ENCODE data around the gene PRKG2. TPM values are rescaled to one million over a fixed set of nuclear protein-coding genes. Genes with fewer than 3 reads are reported as not detected.

The PRKG2 gene
- total and polyA plus RNA-seq, 5 donors: 4.5 to 20.4 (median 8.6) TPM

DNA sequence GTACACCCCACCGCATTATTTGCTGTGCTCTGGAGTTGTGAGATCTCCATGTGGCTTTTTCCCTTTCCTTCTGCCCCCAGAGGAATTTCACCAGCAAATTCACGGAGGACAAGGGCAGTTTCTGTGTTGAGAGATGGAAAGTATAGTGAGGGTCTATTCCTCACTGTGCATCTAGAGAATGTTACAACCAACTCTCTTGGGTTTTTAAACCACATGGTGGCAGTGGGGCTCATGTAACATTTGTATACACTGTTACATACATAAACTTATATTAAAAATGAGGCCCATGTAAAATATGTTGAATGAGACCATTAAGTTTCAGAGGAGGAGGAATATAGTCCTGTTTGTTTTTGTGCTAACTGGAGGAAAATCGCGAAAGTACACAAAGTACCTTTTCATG lies 909 bp upstream of the PRKG2 start:
- Histone ChIP-seq H3K27me3 (ENCODE audit: control insufficient read depth, insufficient read depth) (no peaks in the 10 kb centered on the region), H3K4me1 (ENCODE audit: control insufficient read depth, insufficient read depth, low read length) (no peaks in the 10 kb centered on the region), H3K9me3 (ENCODE audit: control insufficient read depth, low read length) (no peaks in the 10 kb centered on the region), H3K4me3 (ENCODE audit: low read length) (no peak overlapping the region), H3K27ac (ENCODE audit: low read length) (no peak overlapping the region)
- ATAC-seq (no peak), DNase-seq (no peak)
- intact Hi-C loops (cut with DNase I): no loop called here
- WGBS: 53% methylated on average over 4 of the region's 4 CpGs

GRCh38 chr4:81214144-81214880 lies 710 bp downstream of the PRKG2 start:
- DNase-seq: peak in 1 of 3 donors; percentile 34
- Histone ChIP-seq H3K4me3 (ENCODE audit: low read length) (peak overlapping the region; percentile 43), H3K9me3 (ENCODE audit: control insufficient read depth, low read length) (no peaks in the 10 kb centered on the region), H3K4me1 (ENCODE audit: control insufficient read depth, insufficient read depth, low read length) (no peaks in the 10 kb centered on the region), H3K27ac (ENCODE audit: low read length) (peak overlapping the region; percentile 34), H3K27me3 (ENCODE audit: control insufficient read depth, insufficient read depth) (no peaks in the 10 kb centered on the region)
- intact Hi-C loops (cut with DNase I): no loop called here
- ATAC-seq: peak; percentile 54 to 63
- WGBS: 4% methylated on average over 34 of the region's 34 CpGs

DNA sequence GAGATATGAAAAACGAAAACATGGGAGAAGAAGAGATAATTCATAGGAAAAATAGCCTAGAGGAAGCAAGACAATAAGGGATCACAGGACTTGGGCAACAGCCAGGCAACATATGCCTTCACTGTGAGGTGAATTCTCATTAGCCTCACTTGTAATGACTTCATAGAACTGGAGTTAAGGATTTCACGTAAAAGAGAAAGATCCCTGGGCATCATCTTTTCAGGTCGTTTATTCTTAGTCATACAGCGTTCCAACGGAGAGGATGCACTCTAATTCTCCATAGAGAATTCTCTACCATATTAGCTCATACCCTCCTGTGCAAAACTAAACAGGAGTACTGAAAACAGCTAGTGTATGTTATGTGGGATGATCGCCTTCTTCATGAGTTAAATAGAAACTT lies 1.4 kb downstream of the PRKG2 start:
- no peak for DNase-seq
- H3K9me3 ChIP-seq (ENCODE audit: control insufficient read depth, low read length): no peaks in the 10 kb centered on the region
- H3K27ac ChIP-seq (ENCODE audit: low read length): no peak overlapping the region
- intact Hi-C loops (cut with DNase I): no loop called here
- H3K27me3 ChIP-seq (ENCODE audit: control insufficient read depth, insufficient read depth): no peaks in the 10 kb centered on the region
- no peak overlapping the region for H3K4me3 ChIP-seq (ENCODE audit: low read length)
- H3K4me1 ChIP-seq (ENCODE audit: control insufficient read depth, insufficient read depth, low read length): no peaks in the 10 kb centered on the region
- ATAC-seq: no peak
- WGBS: 57% methylated on average over 6 of the region's 6 CpGs

DNA sequence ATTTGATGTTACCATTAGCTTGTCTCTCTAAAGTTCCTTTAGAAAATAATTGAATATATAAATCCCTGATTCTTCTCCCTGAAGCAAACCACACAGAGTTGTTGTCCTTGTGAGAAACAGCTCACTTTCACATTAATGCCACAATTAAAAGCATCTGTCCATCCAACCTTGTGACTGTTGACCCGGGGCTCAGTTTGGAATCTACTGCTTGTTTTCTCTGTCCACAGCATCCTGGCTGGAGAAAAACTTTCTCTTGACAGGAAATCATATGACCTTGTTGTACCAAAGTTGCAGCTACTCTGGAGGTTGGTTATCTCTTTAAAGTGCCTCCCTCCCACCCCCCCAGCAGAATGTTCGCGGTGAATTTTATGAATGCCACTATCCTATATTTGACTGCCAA lies 3.1 kb downstream of the PRKG2 start:
- H3K27ac ChIP-seq (ENCODE audit: low read length): no peak overlapping the region
- WGBS: 39% methylated on average over 3 of the region's 3 CpGs
- no peaks in the 10 kb centered on the region for H3K27me3 ChIP-seq (ENCODE audit: control insufficient read depth, insufficient read depth)
- H3K4me1 ChIP-seq (ENCODE audit: control insufficient read depth, insufficient read depth, low read length): no peaks in the 10 kb centered on the region
- intact Hi-C loops (cut with DNase I): no loop called here
- no peak overlapping the region for H3K4me3 ChIP-seq (ENCODE audit: low read length)
- no peak for ATAC-seq
- no peaks in the 10 kb centered on the region for H3K9me3 ChIP-seq (ENCODE audit: control insufficient read depth, low read length)
- no peak for DNase-seq

GRCh38 chr4:81207828-81208227 lies 7.2 kb downstream of the PRKG2 start:
- no peak for DNase-seq
- Histone ChIP-seq H3K27ac (ENCODE audit: low read length) (no peak overlapping the region), H3K4me3 (ENCODE audit: low read length) (no peak overlapping the region), H3K27me3 (ENCODE audit: control insufficient read depth, insufficient read depth) (no peaks in the 10 kb centered on the region), H3K9me3 (ENCODE audit: control insufficient read depth, low read length) (no peaks in the 10 kb centered on the region), H3K4me1 (ENCODE audit: control insufficient read depth, insufficient read depth, low read length) (no peaks in the 10 kb centered on the region)
- intact Hi-C loops (cut with DNase I): no loop called here
- 63% methylated on average over 1 of the region's 1 CpG for WGBS
- no peak for ATAC-seq

DNA sequence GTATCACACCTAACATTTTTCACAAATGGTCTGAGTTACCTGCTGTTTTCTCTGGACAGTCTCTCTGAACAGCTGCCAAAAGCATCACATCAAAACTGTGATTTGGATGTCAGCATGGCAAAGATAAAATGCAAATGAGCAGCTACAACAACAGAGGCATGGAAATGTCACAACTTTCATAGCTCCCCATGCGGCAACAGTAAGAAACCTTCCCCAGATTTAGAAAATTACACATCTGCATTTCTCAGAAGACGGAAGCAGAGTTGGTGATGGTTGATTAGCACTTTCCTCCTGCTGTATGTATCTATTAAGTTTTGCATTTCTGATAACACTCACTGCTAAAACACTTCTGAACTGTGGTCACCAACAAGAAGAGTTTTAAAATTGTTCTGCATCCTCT lies 9.7 kb downstream of the PRKG2 start:
- no peak for DNase-seq
- ATAC-seq: no peak
- Histone ChIP-seq H3K4me1 (ENCODE audit: control insufficient read depth, insufficient read depth, low read length) (no peaks in the 10 kb centered on the region), H3K27ac (ENCODE audit: low read length) (no peak overlapping the region), H3K4me3 (ENCODE audit: low read length) (no peak overlapping the region), H3K27me3 (ENCODE audit: control insufficient read depth, insufficient read depth) (no peaks in the 10 kb centered on the region), H3K9me3 (ENCODE audit: control insufficient read depth, low read length) (no peaks in the 10 kb centered on the region)
- intact Hi-C loops (cut with DNase I): no loop called here
- WGBS: 57% methylated on average over 2 of the region's 2 CpGs

DNA sequence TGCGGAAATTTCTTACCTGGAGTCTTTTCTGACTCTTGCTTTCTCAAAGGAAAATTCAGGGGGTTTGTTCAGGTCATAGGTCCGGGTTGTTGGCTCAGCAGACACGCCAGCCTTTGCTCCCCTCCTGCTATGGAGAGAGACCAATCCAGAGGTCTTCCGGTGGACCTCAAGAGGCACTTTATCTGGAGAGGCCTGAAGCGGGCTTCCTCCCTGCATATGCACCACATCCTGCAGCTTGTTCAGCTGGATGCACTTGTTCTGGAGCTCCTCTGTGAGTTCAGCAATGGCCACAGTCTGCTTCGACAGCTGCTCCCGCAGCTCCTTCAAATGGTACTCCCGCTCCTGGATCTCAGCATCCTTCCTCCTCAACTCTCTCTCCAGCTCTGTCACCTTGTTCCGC lies 10.5 kb downstream of the PRKG2 start:
- no peak overlapping the region for H3K4me3 ChIP-seq (ENCODE audit: low read length)
- H3K9me3 ChIP-seq (ENCODE audit: control insufficient read depth, low read length): no peaks in the 10 kb centered on the region
- DNase-seq (no peak), ATAC-seq (no peak)
- no peaks in the 10 kb centered on the region for H3K4me1 ChIP-seq (ENCODE audit: control insufficient read depth, insufficient read depth, low read length)
- H3K27ac ChIP-seq (ENCODE audit: low read length): no peak overlapping the region
- no peaks in the 10 kb centered on the region for H3K27me3 ChIP-seq (ENCODE audit: control insufficient read depth, insufficient read depth)
- intact Hi-C loops (cut with DNase I): no loop called here
- 69% methylated on average over 9 of the region's 9 CpGs for WGBS

- Histone ChIP-seq H3K9me3 (ENCODE audit: control insufficient read depth, low read length) (no peaks in the 10 kb centered on the region), H3K4me3 (ENCODE audit: low read length) (no peak overlapping the region), H3K27ac (ENCODE audit: low read length) (no peak overlapping the region), H3K4me1 (ENCODE audit: control insufficient read depth, insufficient read depth, low read length) (peaks cover 1% of the 10 kb centered on the region), H3K27me3 (ENCODE audit: control insufficient read depth, insufficient read depth) (no peaks in the 10 kb centered on the region)
- no peak for ATAC-seq
- intact Hi-C loops (cut with DNase I): no loop called here
- no peak for DNase-seq
Observed at GRCh38 chr4:81199831-81200230, 15.2 kb downstream of the PRKG2 start.

GRCh38 chr4:81198609-81199008 lies 16.4 kb downstream of the PRKG2 start:
- Histone ChIP-seq H3K9me3 (ENCODE audit: control insufficient read depth, low read length) (no peaks in the 10 kb centered on the region), H3K4me1 (ENCODE audit: control insufficient read depth, insufficient read depth, low read length) (peaks cover 1% of the 10 kb centered on the region), H3K4me3 (ENCODE audit: low read length) (no peak overlapping the region), H3K27me3 (ENCODE audit: control insufficient read depth, insufficient read depth) (no peaks in the 10 kb centered on the region), H3K27ac (ENCODE audit: low read length) (no peak overlapping the region)
- intact Hi-C loops (cut with DNase I): no loop called here
- no peak for DNase-seq
- ATAC-seq: no peak
- 78% methylated on average over 1 of the region's 1 CpG for WGBS

DNA sequence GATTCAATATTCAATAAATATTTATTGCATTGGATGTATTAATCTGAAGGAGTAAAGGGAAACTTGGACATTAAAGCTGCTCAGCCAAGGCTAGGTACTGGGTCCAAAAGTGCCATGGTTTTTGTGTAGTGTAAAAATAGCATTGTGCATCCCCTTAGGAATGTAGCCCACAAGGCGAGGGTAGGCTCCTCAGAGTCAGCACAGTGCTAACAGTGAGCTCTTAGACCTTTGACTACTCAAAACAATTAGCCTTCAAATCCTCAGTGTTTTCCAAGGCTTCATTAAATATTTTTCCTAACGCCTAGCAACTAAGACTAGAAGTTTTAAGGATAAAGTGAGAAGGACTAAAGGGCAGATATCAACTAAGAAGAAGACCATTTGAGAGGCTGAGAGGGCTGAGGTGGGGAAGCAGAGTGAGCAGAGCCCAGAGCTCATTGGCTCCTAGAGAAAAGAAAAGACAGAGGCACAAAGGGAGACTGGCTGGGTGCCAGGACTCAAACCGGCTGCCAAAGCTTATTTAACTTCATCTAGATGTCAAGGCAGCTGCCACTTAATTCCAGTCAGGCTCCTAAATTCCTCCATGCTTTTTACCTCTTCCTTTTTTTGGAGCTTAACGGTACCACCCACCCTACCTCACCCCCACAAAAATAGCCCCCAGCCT lies 17.0 kb downstream of the PRKG2 start:
- no peak overlapping the region for H3K27ac ChIP-seq (ENCODE audit: low read length)
- H3K4me1 ChIP-seq (ENCODE audit: control insufficient read depth, insufficient read depth, low read length): peaks cover 1% of the 10 kb centered on the region
- WGBS: 36% methylated on average over 4 of the region's 4 CpGs
- H3K4me3 ChIP-seq (ENCODE audit: low read length): no peak overlapping the region
- H3K9me3 ChIP-seq (ENCODE audit: control insufficient read depth, low read length): no peaks in the 10 kb centered on the region
- ATAC-seq (no peak), DNase-seq (peak; percentile 23 to 69 (median 69))
- H3K27me3 ChIP-seq (ENCODE audit: control insufficient read depth, insufficient read depth): no peaks in the 10 kb centered on the region
- intact Hi-C loops (cut with DNase I): no loop called here

DNA sequence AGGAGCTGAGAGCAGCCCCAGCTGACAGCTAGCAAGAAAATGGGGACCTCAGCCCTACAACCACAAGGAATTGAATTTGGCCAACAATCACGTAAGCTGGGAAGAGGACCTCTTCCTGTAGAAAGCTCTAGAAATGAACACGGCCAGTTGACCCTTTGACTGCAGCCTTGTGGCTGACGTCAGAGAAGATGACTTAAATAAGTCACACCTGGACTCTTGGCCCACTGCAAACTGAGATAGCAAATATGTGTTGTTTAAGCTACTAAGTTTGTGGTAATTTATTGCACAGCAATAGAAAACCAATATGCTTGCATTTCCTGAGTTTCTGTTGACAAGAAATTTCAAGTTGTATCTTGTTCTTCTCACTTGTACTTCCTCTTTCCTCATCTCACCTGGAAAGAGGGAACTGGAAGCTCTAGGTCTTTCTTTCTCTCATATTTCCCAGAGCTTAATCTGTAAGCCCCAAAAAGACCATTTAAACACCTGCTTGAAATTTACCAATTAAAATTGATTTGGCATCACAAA lies 18.8 kb downstream of the PRKG2 start:
- intact Hi-C loops (cut with DNase I): no loop called here
- WGBS: 63% methylated on average over 3 of the region's 3 CpGs

More for the DNA sequence above, 18.8 kb downstream of the PRKG2 start:
- ATAC-seq: no peak
- Histone ChIP-seq H3K4me3 (ENCODE audit: low read length) (no peak overlapping the region), H3K27ac (ENCODE audit: low read length) (no peak overlapping the region), H3K9me3 (ENCODE audit: control insufficient read depth, low read length) (no peaks in the 10 kb centered on the region), H3K4me1 (ENCODE audit: control insufficient read depth, insufficient read depth, low read length) (peaks cover 1% of the 10 kb centered on the region), H3K27me3 (ENCODE audit: control insufficient read depth, insufficient read depth) (no peaks in the 10 kb centered on the region)
- DNase-seq: no peak
